Measurements from ENCODE around the gene FAM163B. TPM values are rescaled to one million over a fixed set of nuclear protein-coding genes. Genes with fewer than 3 reads are reported as not detected.
A peak's percentile ranks its signal among the peaks of the same experiment; 100 is the strongest.

Gene FAM163B
- total RNA-seq, 1 donor = not detected

DNA sequence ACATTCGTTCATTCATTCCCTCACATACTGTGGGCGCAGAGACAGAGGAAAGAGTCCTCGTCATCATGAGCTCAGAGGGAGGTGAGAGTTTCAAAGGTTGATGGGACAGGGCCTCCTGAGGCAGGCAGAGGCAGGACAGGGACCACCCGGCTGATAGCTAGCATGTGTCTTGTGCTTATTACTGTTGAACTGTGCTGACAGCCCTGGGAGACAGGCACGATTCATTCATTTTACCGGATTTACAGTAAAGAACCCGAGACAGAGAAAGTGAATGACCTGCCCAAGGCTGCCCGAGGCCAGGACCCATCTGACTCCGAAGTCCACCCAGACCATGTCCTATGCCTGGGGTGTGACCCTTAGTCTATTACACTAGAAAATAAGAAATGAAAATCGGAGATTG, 4.9 kb upstream of the FAM163B start:
- H2AFZ ChIP-seq (ENCODE audit: low read length) = no peak overlapping the region
- TF ChIP-seq, protein P1, sequence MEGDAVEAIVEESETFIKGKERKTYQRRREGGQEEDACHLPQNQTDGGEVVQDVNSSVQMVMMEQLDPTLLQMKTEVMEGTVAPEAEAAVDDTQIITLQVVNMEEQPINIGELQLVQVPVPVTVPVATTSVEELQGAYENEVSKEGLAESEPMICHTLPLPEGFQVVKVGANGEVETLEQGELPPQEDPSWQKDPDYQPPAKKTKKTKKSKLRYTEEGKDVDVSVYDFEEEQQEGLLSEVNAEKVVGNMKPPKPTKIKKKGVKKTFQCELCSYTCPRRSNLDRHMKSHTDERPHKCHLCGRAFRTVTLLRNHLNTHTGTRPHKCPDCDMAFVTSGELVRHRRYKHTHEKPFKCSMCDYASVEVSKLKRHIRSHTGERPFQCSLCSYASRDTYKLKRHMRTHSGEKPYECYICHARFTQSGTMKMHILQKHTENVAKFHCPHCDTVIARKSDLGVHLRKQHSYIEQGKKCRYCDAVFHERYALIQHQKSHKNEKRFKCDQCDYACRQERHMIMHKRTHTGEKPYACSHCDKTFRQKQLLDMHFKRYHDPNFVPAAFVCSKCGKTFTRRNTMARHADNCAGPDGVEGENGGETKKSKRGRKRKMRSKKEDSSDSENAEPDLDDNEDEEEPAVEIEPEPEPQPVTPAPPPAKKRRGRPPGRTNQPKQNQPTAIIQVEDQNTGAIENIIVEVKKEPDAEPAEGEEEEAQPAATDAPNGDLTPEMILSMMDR (IDR thresholded peaks at IDR 0.05; ENCODE audit: extremely low read depth, low read depth, low read length) = no peak
- no peak overlapping the region for H3K27ac ChIP-seq (ENCODE audit: low read depth, low read length)
- H3K4me2 ChIP-seq (ENCODE audit: insufficient read depth, low read length) = no peak overlapping the region
- H3K36me3 ChIP-seq (ENCODE audit: insufficient read depth, low read length) = no peaks in the 10 kb centered on the region
- peak; percentile 27 for DNase-seq (ENCODE audit: insufficient read length, low spot score, missing footprints)
- H4K20me1 ChIP-seq (ENCODE audit: insufficient read depth, low read length) = no peaks in the 10 kb centered on the region
- H3K79me2 ChIP-seq (ENCODE audit: insufficient read depth, low read length) = no peaks in the 10 kb centered on the region
- no peak overlapping the region for H3K4me3 ChIP-seq (ENCODE audit: insufficient read depth, low read length)
- peaks cover 41% of the 10 kb centered on the region for H3K27me3 ChIP-seq (ENCODE audit: insufficient read depth, low read length)
- H3K4me1 ChIP-seq (ENCODE audit: insufficient read depth, low read length) = no peaks in the 10 kb centered on the region
- H3K9me3 ChIP-seq (ENCODE audit: low read depth, low read length) = no peaks in the 10 kb centered on the region

DNA sequence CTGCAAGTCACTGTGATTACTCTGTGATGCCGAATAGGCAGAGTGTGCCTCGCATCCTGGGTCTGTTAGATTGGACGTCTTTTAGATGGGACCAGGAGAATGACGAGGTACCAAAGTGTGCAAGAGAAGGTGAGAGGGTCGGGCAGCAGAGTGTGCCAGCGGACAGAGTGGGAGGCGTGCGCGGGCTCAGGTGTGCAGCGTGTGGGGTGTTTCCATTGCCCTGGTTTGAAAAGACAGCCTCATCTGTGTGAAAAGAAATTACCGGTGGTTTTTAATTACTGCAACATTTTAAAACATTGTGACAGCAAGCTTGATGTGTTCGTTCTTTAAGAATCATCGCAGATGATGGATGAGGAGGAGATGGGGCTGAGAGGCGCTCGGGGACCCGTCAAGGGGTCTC, 4.2 kb upstream of the FAM163B start:
- TF ChIP-seq, protein P1 (IDR thresholded peaks at IDR 0.05; ENCODE audit: extremely low read depth, low read depth, low read length) = no peak
- H3K27me3 ChIP-seq (ENCODE audit: insufficient read depth, low read length) = peaks cover 42% of the 10 kb centered on the region
- peak; percentile 54 for DNase-seq (ENCODE audit: insufficient read length, low spot score, missing footprints)

DNA sequence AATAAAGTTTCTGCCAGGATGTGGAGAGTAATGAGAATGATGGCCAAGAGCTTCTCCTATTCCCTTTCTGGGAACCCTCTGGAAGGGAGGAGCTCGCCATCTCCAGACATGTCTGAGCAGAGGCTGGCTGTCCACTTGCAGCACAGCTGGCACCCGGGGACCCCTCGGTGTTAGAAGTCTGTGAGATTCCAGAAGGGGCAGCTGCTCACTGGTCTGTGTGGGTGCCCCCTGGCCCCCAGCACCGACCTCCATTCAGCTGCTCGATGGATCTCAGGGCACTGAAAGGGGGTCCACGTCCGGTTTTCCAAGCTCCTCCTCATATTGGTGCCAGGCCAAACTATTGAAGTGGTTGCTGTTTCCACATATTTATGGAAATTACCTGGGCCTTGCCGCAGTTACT, 3.6 kb upstream of the FAM163B start:
- Histone ChIP-seq H2AFZ (ENCODE audit: low read length) (no peak overlapping the region), H3K4me1 (ENCODE audit: insufficient read depth, low read length) (no peaks in the 10 kb centered on the region), H3K27me3 (ENCODE audit: insufficient read depth, low read length) (peaks cover 49% of the 10 kb centered on the region), H3K27ac (ENCODE audit: low read depth, low read length) (no peak overlapping the region), H3K4me2 (ENCODE audit: insufficient read depth, low read length) (no peak overlapping the region), H3K4me3 (ENCODE audit: insufficient read depth, low read length) (no peak overlapping the region), H3K36me3 (ENCODE audit: insufficient read depth, low read length) (no peaks in the 10 kb centered on the region), H3K79me2 (ENCODE audit: insufficient read depth, low read length) (no peaks in the 10 kb centered on the region), H3K9me3 (ENCODE audit: low read depth, low read length) (no peaks in the 10 kb centered on the region), H4K20me1 (ENCODE audit: insufficient read depth, low read length) (peaks cover 2% of the 10 kb centered on the region)
- DNase-seq (ENCODE audit: insufficient read length, low spot score, missing footprints) = peak; percentile 14
- TF ChIP-seq, protein P1 (IDR thresholded peaks at IDR 0.05; ENCODE audit: extremely low read depth, low read depth, low read length) = no peak

More for the DNA sequence above, 4.2 kb upstream of the FAM163B start:
- Histone ChIP-seq H3K9me3 (ENCODE audit: low read depth, low read length) (no peaks in the 10 kb centered on the region), H3K79me2 (ENCODE audit: insufficient read depth, low read length) (no peaks in the 10 kb centered on the region), H3K4me3 (ENCODE audit: insufficient read depth, low read length) (no peak overlapping the region), H2AFZ (ENCODE audit: low read length) (no peak overlapping the region), H3K4me1 (ENCODE audit: insufficient read depth, low read length) (no peaks in the 10 kb centered on the region), H4K20me1 (ENCODE audit: insufficient read depth, low read length) (peaks cover under 1% of the 10 kb centered on the region), H3K27ac (ENCODE audit: low read depth, low read length) (no peak overlapping the region), H3K36me3 (ENCODE audit: insufficient read depth, low read length) (no peaks in the 10 kb centered on the region), H3K4me2 (ENCODE audit: insufficient read depth, low read length) (no peak overlapping the region)

DNA sequence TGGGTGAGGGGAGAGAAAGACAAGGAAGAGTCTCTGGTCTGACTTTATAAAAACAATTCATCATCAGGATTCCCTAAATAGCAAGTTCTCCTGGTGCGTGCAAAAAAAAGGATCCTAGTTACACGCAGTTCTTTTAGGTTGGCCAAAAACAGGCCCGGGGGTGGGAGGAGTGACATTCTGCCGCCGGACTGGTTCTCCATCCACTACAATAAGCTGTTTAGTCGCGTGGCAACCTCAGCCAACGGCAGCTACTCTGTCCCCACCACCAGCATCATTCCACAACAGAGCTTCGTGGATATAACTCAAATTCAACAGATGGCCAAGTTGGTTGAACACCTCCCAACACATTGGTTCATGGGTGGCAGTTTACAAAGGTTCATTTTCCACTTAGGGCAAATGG, 2.9 kb upstream of the FAM163B start:
- Histone ChIP-seq H2AFZ (ENCODE audit: low read length) (no peak overlapping the region), H3K79me2 (ENCODE audit: insufficient read depth, low read length) (no peaks in the 10 kb centered on the region), H3K4me2 (ENCODE audit: insufficient read depth, low read length) (no peak overlapping the region), H3K4me3 (ENCODE audit: insufficient read depth, low read length) (no peak overlapping the region), H3K27ac (ENCODE audit: low read depth, low read length) (no peak overlapping the region), H3K4me1 (ENCODE audit: insufficient read depth, low read length) (no peaks in the 10 kb centered on the region), H3K9me3 (ENCODE audit: low read depth, low read length) (no peaks in the 10 kb centered on the region), H3K36me3 (ENCODE audit: insufficient read depth, low read length) (no peaks in the 10 kb centered on the region), H4K20me1 (ENCODE audit: insufficient read depth, low read length) (peaks cover 2% of the 10 kb centered on the region), H3K27me3 (ENCODE audit: insufficient read depth, low read length) (peaks cover 53% of the 10 kb centered on the region)
- TF ChIP-seq, protein P1 (IDR thresholded peaks at IDR 0.05; ENCODE audit: extremely low read depth, low read depth, low read length) = no peak
- peak; percentile 48 for DNase-seq (ENCODE audit: insufficient read length, low spot score, missing footprints)
